CD1c-positive myeloid dendritic cell (primary cell): ENCODE data around the gene TAF5.
"Not testable (repeated sequence)": the region's sequence is repeated elsewhere in the genome, so short reads cannot be mapped to it uniquely, and the experiment has no call there.

ENCODE experiments used
- DNase-seq: peaks from one replicate; pipeline ENCODE4 v3.0.0-alpha.2; 2016; ENCODE audit errors: extremely low spot score

The TAF5 gene

DNA sequence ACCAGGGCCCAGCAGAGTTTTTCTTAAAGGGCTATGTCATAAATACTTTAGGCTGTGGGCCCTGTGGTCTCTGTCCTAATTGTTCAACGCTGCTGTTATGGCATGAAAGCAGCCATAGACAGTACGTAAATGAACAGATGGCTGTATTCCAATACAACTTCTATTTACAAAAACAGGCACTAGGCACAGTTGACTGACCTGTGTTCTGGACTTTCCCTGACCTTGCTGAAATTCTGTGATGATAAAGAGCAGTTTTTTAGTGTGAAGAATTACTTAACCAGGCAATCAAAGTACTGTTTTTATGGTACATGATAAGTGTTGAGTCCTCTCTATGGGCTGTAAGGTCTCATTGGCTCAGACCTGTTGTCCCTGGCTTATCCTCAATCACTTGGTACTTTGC, 45.8 kb downstream of the TAF5 start:
- no peak for DNase-seq

- no peak for DNase-seq
These were observed 47.8 kb downstream of the TAF5 start for GRCh38 chr10:103415581-103415980.

- DNase-seq, result peak; percentile 76
These were observed 48.8 kb downstream of the TAF5 start for GRCh38 chr10:103416436-103417147.

DNA sequence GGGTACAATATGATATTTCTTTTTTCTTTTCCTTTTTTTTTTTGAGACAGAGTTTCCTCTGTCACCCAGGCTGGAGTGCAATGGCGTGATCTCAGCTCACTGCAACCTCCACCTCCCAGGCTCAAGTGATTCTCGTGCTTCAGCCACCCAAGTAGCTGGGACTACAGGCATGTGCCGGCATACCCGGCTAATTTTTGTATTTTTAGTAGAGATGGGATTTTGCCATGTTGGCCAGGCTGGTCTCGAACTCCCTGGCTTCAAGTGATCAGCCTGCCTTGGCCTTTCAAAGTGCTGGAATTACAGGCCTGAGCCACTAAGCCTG, 49.3 kb downstream of the TAF5 start:
- DNase-seq, result not testable (repeated sequence)

DNA sequence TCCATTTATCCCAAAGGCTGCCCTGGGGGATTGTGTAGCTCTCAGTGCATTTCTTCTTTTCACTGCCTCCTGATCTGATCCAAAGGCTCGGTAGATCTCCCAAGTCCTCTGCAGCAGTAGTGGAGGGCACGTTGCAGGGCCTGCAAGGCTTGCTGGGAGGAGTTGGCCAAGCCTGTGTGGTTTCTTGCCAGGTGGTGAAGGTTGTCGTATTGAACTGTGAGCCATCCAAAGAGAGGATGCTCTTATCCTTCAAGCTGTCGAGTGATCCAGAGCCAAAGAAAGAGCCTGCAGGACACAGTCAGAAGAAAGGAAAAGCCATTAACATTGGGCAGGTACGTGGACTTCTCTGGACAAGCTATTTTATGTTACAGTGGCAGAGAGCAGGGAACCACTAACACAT, 49.8 kb downstream of the TAF5 start:
- no peak for DNase-seq

DNA sequence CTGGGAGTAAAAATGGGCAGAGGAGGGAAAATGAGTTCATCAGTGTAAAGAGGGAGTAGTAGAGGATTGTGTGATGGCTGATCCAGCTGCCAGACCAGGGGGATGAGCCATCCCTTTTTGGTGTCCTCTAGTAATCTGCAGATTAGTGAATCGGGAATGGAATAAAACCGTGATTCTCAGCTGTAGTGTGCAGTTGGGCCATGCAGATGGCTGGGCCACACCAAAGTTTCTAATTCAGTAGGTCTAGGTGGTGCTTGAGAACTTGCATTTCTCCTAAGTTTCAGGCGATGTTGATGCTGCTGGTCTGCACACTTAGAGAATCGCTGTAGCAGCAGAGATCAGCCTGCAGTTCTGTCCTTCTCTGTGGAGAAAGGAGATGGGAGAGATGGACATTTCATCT, 51.3 kb downstream of the TAF5 start:
- no peak for DNase-seq

DNA sequence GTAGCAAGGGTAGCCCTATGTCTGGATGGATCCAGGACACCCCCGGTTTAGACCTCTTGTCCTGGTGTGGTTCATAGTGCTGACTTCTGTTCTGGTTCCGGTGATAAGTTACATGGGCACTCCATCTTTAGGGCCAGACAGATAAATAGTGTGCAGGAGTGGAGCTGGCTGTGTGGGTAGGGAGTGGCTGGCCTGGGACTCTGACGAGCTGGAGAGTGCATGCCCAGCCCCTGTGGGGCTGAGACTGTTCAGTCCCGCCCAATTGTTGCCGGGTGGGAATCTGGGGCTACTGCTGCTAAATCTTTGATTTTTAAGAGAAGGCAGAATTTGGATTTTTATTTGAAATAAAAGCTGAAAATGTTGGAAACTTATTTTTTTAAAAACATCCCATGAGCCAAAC, 56.0 kb downstream of the TAF5 start:
- no peak for DNase-seq

GRCh38 chr10:103427866-103428265, 60.1 kb downstream of the TAF5 start:
- no peak for DNase-seq

- DNase-seq, result no peak
These were observed 61.3 kb downstream of the TAF5 start for GRCh38 chr10:103428989-103429643.

- DNase-seq, result no peak
These were observed 61.9 kb downstream of the TAF5 start for GRCh38 chr10:103429647-103430046.

DNA sequence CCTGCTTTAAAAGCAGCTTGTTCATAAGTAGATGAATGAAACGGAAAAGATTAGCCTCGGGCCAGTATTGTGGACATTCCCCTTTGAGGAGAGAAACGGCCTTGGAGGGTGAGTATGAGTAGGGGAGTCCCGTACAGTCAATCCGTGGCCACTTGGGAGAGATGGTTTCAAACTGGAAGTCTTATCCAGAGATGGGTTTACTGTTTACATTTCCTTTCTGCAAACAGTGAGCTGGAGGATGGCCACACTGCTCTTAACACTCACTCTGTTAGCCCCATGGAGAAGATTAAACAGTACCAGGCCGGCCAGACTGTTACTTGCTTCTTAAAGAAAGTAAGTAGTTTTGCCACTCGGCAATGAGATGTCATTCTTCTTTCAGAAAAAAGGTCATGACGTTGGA, 64.1 kb downstream of the TAF5 start:
- no peak for DNase-seq

GRCh38 chr10:103433858-103434257, 66.1 kb downstream of the TAF5 start:
- peak; percentile 87 for DNase-seq
